Subcutaneous adipose tissue (tissue), 4 donors: ENCODE results near the gene LMO1. TPM values are rescaled to one million over a fixed set of nuclear protein-coding genes. Genes with fewer than 3 reads are reported as not detected.

Experiments
- total RNA-seq, 4 donors: library from RNA; depleted of rRNA; stranded (reverse); fragments of >200 nt; gene quantifications; one replicate each; pipeline ENCODE4 v1.1.0, GENCODE V29; 2016
- TF ChIP-seq, protein P1 (sequence below): fragments of 450-650 bp; IDR thresholded peaks from one replicate; pipeline ENCODE4 v1.5.1; 2016; ENCODE audit warnings: low read depth, mild to moderate bottlenecking, control low read depth, antibody characterized with exemption, moderate library complexity

LMO1 gene
- not detected for total RNA-seq

DNA sequence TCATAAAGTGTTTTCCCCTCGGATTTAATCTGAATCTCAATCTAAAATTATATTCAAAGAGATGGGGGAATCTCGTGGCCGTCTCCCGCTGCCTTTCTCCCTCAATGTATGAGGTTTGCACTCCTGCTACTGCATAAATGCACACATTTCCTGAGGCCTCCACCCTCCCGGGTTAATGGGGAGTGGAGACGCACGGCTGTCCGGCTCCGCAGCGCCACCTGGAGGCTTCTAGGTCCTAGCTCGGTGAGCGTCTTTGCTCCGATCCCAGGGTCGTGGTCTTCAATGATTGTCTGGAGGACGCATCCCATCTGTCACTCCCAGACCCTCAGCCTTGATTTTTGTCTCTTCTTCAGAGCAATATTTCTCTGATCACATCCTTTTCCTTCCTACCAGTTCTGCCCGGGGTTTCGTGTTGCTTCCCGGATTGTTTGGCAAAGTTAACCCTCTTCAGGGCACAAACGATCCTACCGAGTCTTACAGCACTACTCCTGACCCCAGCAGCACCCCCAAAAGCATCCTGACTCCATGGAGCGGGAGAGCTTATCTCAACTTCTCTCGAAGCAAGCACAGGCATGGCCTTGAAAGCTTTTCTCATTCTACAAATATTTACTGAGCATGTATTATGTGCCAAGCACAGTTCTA, at the start of gene LMO1:
LMO1 (minus strand) TSS at position 110 of the 642 bp plus-strand sequence. CDS start 516 bp downstream, outside the sequence.
- TF ChIP-seq, protein P1, sequence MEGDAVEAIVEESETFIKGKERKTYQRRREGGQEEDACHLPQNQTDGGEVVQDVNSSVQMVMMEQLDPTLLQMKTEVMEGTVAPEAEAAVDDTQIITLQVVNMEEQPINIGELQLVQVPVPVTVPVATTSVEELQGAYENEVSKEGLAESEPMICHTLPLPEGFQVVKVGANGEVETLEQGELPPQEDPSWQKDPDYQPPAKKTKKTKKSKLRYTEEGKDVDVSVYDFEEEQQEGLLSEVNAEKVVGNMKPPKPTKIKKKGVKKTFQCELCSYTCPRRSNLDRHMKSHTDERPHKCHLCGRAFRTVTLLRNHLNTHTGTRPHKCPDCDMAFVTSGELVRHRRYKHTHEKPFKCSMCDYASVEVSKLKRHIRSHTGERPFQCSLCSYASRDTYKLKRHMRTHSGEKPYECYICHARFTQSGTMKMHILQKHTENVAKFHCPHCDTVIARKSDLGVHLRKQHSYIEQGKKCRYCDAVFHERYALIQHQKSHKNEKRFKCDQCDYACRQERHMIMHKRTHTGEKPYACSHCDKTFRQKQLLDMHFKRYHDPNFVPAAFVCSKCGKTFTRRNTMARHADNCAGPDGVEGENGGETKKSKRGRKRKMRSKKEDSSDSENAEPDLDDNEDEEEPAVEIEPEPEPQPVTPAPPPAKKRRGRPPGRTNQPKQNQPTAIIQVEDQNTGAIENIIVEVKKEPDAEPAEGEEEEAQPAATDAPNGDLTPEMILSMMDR = no peak

DNA sequence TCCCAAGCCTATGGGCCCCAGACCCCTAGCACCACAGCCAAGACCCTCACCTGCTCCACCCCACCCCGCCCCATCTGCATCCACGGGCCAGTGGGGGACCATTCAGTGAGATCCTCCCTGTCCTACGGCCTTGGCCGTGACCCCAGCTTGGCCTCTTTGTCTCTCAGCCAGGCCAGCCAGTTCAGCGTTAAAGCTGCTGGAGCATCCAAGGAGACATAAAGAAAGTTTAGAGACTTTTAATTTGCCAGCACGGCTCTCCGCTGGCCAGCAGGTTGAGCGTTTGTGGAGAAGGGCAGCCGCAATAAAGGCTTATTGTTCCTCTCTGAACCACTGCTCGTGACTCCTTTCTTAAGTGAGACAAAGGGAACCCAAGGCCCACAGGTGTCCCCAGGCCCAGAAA, 49.3 kb upstream of the LMO1 start:
- TF ChIP-seq, protein P1 = no peak

DNA sequence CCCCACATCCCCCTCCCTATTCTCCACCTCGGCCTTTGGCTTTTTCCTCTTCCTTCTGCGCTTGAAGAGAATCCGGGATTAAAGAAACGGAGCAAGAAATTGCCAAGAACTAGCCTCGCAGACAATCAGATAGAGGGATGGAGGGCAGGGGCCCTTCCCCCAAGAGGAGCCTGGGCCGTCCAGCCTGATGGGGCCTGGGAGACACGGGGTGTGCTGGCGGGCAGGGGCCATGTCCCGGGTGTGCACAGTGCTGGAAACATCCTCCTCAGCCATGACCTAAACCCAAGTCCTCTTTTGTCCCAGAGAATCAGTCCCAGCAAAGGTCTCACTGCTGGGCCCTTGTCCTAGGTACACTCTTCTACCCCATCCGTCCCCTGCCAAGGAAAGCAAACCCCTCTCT, 47.7 kb upstream of the LMO1 start:
- TF ChIP-seq, protein P1 = no peak

DNA sequence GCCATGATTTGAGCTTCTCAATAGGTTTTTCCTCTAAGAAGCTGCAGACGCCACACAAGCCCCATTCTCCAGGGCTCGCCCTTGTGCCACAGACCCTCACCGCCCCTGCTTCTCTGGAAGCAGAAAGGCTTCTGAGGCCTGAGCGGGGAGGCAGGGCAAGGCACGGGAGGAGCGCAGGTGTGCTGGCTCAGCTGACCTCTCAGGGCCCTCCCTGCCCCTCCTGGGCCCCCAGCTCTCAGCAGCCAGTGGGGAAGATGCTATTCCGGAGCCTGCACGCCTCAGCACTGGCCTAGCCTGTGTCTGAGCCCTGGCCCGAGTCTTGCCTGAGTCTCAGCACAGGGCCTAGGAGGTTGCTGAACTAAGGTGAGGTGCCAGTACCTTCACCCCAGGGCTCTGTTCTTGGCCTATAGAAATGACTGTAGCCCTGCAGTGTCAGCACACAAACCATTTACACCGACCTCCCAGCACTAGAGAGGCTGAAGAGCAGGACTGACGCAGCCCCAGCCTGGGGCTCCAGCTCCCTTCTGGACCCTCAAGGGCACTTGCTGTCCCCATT, 47.1 kb upstream of the LMO1 start:
- TF ChIP-seq, protein P1 = no peak

DNA sequence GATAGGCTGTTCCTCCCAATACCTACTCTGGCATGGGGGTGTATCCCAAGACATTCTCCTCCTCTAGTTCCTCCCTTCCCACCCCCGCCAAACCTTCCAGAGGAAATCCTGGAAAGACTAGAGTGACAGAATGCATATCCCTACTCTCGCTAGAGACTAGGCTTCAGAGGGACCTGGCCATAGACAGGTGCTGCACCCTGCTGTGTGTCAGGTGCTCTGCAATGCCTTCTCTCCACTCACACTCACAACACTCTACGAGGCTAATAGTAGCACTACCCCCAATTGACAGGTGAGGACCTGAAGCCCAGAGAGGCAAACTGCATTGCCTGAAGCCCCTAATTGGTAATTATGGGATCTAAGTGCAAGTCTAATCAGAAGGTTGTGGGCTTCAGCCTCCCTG, 46.2 kb upstream of the LMO1 start:
- TF ChIP-seq, protein P1 = no peak

DNA sequence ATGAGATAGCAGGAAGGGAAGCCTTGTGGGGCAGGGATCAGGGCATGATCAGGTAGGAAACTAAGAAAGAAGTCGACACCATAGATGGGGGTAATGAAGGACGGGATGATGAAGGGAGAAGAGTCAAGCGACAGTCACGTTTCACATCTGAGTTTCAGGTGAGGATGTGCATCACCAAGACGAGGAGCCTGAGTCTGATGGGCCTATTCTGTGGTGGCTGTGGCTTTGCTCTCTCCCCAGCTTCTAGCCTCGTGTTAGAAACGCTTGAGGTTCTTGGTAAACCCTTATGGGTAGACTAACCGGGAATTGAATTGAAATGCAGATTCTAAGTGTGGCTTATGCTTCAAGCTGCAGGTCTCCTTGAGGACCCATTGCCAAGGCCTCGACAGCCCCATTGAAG, 45.6 kb upstream of the LMO1 start:
- TF ChIP-seq, protein P1 = no peak

DNA sequence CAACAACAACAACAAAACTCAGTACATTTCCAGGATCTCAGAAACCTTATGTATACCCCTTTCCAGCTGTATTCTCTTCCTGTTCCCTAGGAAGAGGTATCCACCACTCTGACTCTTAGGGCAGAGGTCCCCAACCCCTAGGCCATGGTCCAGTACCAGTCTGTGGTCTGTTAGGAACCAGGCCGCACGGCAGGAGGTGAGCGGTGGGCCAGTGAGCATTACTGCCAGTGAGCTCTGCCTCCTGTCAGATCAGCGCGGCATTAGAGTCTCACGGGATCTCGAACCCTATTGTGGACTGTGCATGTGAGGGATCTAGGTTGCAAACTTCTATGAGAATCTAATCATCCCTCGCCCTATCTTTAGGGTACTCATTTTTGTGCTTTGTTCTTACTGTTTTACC, 43.9 kb upstream of the LMO1 start:
- TF ChIP-seq, protein P1 = no peak
